ENCODE measurements around the gene SGPP2. TPM values are rescaled to one million over a fixed set of nuclear protein-coding genes. Genes with fewer than 3 reads are reported as not detected.

SGPP2 gene
- total RNA-seq, 2 donors from 2014 or later = 3.3 to 3.7 TPM

DNA sequence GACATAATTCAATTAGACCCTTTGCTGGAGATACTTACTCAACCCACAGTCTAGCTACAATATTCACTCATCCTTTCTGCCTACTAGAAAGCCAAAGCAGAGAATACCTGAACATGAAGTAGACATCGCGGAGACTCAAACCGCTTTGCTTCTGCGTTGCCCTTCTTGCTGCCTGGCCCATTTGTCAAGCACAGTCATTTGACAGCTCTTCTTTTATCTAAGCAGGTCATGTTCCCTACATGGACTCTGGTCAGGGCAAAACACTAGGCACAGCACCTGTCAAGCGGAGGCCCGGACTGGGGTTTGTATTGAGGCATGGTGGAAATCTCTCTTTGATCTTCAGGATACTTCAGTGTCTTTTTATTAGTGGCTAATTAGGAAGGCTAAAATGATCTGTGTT lies 141.9 kb downstream of the SGPP2 start:
- Histone ChIP-seq H3K4me1 (replicated peaks) (no peaks in the 10 kb centered on the region), H3K27me3 (replicated peaks; ENCODE audit: insufficient read depth) (no peaks in the 10 kb centered on the region), H3K36me3 (no peaks in the 10 kb centered on the region), H3K9me3 (no peaks in the 10 kb centered on the region), H3K27ac (no peak overlapping the region), H3K4me3 (no peak overlapping the region)
- 98% methylated on average over 6 of the region's 6 CpGs for WGBS
- TF ChIP-seq, protein P1, sequence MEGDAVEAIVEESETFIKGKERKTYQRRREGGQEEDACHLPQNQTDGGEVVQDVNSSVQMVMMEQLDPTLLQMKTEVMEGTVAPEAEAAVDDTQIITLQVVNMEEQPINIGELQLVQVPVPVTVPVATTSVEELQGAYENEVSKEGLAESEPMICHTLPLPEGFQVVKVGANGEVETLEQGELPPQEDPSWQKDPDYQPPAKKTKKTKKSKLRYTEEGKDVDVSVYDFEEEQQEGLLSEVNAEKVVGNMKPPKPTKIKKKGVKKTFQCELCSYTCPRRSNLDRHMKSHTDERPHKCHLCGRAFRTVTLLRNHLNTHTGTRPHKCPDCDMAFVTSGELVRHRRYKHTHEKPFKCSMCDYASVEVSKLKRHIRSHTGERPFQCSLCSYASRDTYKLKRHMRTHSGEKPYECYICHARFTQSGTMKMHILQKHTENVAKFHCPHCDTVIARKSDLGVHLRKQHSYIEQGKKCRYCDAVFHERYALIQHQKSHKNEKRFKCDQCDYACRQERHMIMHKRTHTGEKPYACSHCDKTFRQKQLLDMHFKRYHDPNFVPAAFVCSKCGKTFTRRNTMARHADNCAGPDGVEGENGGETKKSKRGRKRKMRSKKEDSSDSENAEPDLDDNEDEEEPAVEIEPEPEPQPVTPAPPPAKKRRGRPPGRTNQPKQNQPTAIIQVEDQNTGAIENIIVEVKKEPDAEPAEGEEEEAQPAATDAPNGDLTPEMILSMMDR (IDR thresholded peaks at IDR 0.05) = no peak
- no peak for TF ChIP-seq POLR2AphosphoS5 (IDR thresholded peaks at IDR 0.05)
- no peak for TF ChIP-seq POLR2A (IDR thresholded peaks at IDR 0.05)
- DNase-seq (ENCODE audit: low spot score) = no peak
- intact Hi-C loops (cut with DNase I) = no loop called here

DNA sequence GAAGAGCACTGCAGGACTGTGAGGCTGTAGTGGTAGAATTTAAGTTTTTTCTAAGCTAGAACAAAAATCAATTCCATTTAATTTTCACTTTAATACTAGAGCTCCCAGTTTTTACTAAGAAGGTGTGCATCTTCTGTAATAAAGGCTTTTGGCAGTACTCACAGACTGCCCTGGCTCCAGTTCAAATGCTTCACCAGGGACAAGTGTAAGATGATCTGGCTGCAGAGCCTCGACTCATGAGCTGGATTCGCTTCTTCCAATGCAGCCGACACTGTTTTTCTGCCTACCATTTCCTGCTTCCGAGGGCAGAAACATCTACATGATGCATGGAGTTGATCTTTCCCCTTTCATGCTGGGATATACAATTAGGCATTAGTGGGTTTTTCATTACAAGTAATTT lies 144.5 kb downstream of the SGPP2 start:
- H3K4me3 ChIP-seq = no peak overlapping the region
- peak; percentile 74 for DNase-seq (ENCODE audit: low spot score)
- WGBS = 5% methylated on average over 4 of the region's 4 CpGs
- peak; percentile 41 for TF ChIP-seq POLR2AphosphoS5 (IDR thresholded peaks at IDR 0.05)
- TF ChIP-seq POLR2A (IDR thresholded peaks at IDR 0.05) = no peak
- H3K9me3 ChIP-seq = no peaks in the 10 kb centered on the region
- H3K4me1 ChIP-seq (replicated peaks) = peaks cover 5% of the 10 kb centered on the region
- intact Hi-C loops (cut with DNase I) = no loop called here
- H3K27me3 ChIP-seq (replicated peaks; ENCODE audit: insufficient read depth) = no peaks in the 10 kb centered on the region
- H3K27ac ChIP-seq = no peak overlapping the region
- no peaks in the 10 kb centered on the region for H3K36me3 ChIP-seq

DNA sequence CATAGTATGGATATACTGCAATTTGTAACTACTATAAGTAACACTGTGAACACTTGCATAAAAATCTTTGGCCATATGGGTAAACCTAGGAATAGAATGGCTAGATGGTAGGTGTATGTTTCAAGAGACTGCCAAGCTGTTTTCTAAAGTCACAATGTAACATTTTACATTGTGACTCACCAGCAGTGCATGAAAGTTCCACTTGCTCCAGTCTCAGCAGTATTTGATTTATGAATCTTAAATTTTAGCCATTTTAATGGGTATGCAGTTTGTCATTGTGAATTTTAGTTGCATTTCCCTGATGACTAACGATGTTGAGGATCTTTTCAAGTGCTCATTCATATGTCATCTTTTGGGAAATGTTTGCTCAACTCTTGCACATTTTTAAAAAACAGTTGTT lies 145.5 kb downstream of the SGPP2 start:
- peaks cover 5% of the 10 kb centered on the region for H3K4me1 ChIP-seq (replicated peaks)
- H3K27ac ChIP-seq = no peak overlapping the region
- no peaks in the 10 kb centered on the region for H3K36me3 ChIP-seq
- H3K27me3 ChIP-seq (replicated peaks; ENCODE audit: insufficient read depth) = no peaks in the 10 kb centered on the region
- TF ChIP-seq, protein P1 (IDR thresholded peaks at IDR 0.05) = no peak
- no peak for TF ChIP-seq POLR2AphosphoS5 (IDR thresholded peaks at IDR 0.05)
- TF ChIP-seq POLR2A (IDR thresholded peaks at IDR 0.05) = no peak
- 45% methylated on average over 1 of the region's 1 CpG for WGBS
- H3K4me3 ChIP-seq = no peak overlapping the region
- intact Hi-C loops (cut with DNase I) = no loop called here
- H3K9me3 ChIP-seq = no peaks in the 10 kb centered on the region
- DNase-seq (ENCODE audit: low spot score) = no peak

DNA sequence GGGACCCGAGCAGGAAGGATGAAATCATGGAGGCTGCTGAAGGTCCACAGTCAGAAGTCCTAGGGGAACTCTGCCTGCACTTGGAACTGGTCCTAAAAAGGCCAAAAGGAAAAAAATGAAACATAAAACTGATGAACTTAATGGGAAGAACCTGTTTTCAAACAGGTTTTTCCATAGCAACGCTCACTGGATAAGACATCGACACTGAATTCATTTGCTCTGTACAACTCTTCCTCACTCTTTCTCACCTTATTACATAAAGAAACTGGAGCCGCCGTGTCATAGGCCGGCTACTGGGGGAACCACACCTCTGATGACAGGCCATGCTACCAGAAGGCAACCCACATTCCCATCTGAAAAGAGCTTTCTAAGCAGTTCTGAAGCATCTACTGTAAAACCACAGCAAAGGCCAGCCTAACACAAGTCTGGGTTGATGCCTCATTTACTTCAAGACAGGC lies 147.9 kb downstream of the SGPP2 start:
- Histone ChIP-seq H3K4me3 (no peak overlapping the region), H3K4me1 (replicated peaks) (peaks cover 5% of the 10 kb centered on the region), H3K9me3 (no peaks in the 10 kb centered on the region), H3K36me3 (no peaks in the 10 kb centered on the region), H3K27ac (peak overlapping the region; percentile 4 to 31), H3K27me3 (replicated peaks; ENCODE audit: insufficient read depth) (no peaks in the 10 kb centered on the region)
- TF ChIP-seq POLR2AphosphoS5 (IDR thresholded peaks at IDR 0.05) (no peak), POLR2A (IDR thresholded peaks at IDR 0.05) (no peak)
- TF ChIP-seq, protein P1 (IDR thresholded peaks at IDR 0.05) = no peak
- WGBS = 36% methylated on average over 6 of the region's 6 CpGs
- intact Hi-C loops (cut with DNase I) = no loop called here
- DNase-seq (ENCODE audit: low spot score) = no peak

DNA sequence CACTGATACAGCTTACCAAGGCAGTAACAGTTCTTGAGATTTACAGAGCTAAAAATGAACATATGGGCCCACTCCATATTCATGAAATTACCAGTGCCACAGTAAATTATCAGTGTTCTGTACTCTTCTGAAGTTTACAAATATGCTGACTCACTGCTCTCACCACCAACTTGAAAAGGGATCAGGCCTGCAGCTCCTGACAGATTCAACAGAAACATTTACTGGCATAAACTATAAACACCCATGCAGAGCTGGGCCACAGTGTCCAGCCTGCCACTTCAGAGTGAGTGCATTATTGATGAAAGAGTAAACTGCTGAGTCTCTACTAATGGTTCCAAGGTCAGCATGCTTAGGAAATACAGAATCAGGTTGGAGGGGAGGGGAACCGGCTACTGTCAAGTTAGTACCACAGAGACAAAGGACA lies 148.4 kb downstream of the SGPP2 start:
- DNase-seq (ENCODE audit: low spot score) = peak; percentile 7
- no peak overlapping the region for H3K4me3 ChIP-seq
- TF ChIP-seq POLR2A (IDR thresholded peaks at IDR 0.05) = no peak
- no peak for TF ChIP-seq POLR2AphosphoS5 (IDR thresholded peaks at IDR 0.05)
- TF ChIP-seq, protein P1 (IDR thresholded peaks at IDR 0.05) = no peak
- intact Hi-C loops (cut with DNase I) = no loop called here
- H3K9me3 ChIP-seq = no peaks in the 10 kb centered on the region
- H3K36me3 ChIP-seq = no peaks in the 10 kb centered on the region
- H3K27ac ChIP-seq = peak overlapping the region; percentile 4 to 31
- 38% methylated on average over 1 of the region's 1 CpG for whole genome bisulfite sequencing
- no peaks in the 10 kb centered on the region for H3K27me3 ChIP-seq (replicated peaks; ENCODE audit: insufficient read depth)
- H3K4me1 ChIP-seq (replicated peaks) = peaks cover 5% of the 10 kb centered on the region
